Astrocyte of the cerebellum (primary cell): ENCODE data around the gene MUSTN1.

Experiments used
- DNase-seq: peaks from one replicate; pipeline ENCODE4 v3.0.0-alpha.2; 2011; ENCODE audit warnings: low read depth
- H3K4me3 ChIP-seq: 2 replicates; pipeline ENCODE4 v1.5.1; 2011; ENCODE audit warnings: mild to moderate bottlenecking, low read depth, low read length, moderate library complexity
- in situ Hi-C: cut with HindIII; loops from 2 replicates; pipeline ENCODE4 v1.10.0; 2017; ENCODE audit warnings: low sequenced_read_pairs
- TF ChIP-seq, protein P1 (sequence below): IDR thresholded peaks from 2 replicates; pipeline ENCODE4 v1.5.1; 2012; ENCODE audit warnings: low read length, low read depth, moderate library complexity, mild to moderate bottlenecking; ENCODE audit errors: missing control alignments

The MUSTN1 gene

DNA sequence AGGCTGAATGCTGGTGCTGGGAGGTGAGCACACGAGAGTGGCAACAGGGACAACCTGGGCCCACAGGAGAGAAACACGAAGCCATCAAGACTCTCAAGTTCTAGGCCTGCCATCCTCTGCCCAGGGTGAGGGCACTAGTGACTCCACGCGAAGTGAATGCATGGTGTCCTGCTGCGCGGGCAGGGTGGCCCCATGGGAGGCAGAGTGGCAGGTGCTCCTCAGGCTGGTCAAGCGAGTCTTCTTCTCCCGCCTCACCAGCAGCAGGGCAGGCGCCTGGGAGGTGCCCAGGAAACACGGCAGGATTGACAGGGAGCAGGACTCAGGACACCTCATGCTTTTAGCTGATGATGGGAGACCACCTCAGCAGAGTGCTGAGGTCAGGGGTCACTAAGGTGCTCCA is 35.7 kb upstream of the MUSTN1 start:
- no peak overlapping the region for H3K4me3 ChIP-seq
- in situ Hi-C loops = no loop called here
- TF ChIP-seq, protein P1, sequence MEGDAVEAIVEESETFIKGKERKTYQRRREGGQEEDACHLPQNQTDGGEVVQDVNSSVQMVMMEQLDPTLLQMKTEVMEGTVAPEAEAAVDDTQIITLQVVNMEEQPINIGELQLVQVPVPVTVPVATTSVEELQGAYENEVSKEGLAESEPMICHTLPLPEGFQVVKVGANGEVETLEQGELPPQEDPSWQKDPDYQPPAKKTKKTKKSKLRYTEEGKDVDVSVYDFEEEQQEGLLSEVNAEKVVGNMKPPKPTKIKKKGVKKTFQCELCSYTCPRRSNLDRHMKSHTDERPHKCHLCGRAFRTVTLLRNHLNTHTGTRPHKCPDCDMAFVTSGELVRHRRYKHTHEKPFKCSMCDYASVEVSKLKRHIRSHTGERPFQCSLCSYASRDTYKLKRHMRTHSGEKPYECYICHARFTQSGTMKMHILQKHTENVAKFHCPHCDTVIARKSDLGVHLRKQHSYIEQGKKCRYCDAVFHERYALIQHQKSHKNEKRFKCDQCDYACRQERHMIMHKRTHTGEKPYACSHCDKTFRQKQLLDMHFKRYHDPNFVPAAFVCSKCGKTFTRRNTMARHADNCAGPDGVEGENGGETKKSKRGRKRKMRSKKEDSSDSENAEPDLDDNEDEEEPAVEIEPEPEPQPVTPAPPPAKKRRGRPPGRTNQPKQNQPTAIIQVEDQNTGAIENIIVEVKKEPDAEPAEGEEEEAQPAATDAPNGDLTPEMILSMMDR = no peak
- DNase-seq = no peak

DNA sequence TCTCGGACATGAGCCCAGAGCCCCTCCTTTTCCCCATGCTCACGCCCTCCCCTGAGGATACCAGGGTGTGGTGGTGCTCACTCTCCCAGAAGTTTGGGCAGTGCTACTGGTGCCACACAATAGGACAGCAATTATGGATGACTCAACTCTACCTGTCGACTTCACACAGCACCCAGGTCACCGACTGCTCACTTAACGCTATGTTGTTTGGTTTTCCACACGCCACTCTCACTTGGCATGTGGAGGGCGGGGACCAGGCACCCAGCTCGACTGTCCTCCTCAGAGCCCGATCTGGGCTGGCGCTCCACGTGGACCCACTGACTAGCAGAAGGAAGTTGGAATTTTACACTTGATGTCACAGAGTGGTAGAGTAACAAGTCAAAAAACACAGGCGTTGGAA is 31.6 kb upstream of the MUSTN1 start:
- TF ChIP-seq, protein P1 = no peak
- no peak for DNase-seq
- in situ Hi-C loops = no loop called here
- no peak overlapping the region for H3K4me3 ChIP-seq

DNA sequence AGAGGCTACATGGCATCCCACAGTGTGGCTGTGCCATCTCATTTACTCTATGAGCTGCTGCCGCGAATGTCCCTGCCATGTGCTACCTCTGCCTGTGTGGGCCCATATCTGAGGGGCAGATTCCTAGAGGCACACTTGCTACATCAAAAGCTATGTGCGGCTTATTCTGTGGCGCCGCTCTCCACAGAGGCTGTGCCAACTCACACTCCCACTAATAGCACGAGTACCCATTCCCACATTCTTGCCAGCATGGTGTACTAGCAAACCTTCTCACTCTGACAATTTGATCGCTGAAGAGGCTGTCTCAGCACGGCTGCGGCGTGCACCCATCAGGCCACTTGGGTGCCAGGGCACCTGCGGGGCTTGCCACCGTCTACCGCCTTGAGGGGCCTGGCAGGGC is 31.2 kb upstream of the MUSTN1 start:
- TF ChIP-seq, protein P1 = no peak
- no peak overlapping the region for H3K4me3 ChIP-seq
- no peak for DNase-seq
- in situ Hi-C loops = no loop called here

DNA sequence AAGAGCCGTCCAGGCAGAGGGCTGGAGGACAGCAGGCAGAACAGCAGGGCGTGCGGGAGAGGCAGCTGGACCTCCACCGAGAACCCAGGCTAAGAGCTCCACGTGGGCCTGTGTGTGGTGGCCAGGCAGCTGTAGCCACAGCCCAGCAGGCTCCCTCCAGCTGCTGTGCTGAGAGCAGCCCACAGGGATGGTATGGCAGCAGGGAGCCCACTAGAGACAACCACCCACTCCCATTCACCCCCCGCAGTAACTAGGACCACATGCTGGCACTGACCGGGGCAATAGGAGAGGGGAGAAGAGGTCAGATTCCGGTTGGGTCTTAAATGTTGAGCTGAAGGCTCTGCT is 25.6 kb upstream of the MUSTN1 start:
- H3K4me3 ChIP-seq = no peak overlapping the region
- DNase-seq = no peak
- TF ChIP-seq, protein P1 = no peak
- in situ Hi-C loops = no loop called here

- no peak overlapping the region for H3K4me3 ChIP-seq
- no peak for DNase-seq
- TF ChIP-seq, protein P1 = no peak
- in situ Hi-C loops = no loop called here
Measured at GRCh38 chr3:52859686-52860423, 25.0 kb upstream of the MUSTN1 start.

DNA sequence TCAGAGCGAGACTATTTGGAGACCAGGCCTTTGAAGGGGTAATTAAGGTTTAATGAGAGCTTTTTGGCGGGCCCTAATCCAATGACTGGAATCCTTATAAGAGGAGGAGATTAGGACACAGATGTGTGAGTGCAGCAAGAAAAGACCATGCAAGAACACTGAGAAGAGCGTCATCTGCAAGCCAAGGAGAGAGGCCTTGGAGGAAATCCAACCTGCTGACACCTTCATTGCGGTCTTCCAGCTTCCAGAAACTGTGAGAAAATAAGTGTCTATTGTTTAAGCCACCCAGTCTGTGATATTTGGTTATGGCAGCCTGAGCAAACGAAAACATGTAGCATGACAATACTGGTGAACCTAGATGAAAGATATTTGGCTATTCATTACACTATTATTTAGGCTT is 23.0 kb upstream of the MUSTN1 start:
- no peak for DNase-seq
- in situ Hi-C loops = no loop called here
- TF ChIP-seq, protein P1 = no peak
- no peak overlapping the region for H3K4me3 ChIP-seq
